CD4-positive, alpha-beta T cell treated with Interferon alpha-2 for 1 hour (primary cell): ENCODE results near the gene HCLS1.
"Not testable (repeated sequence)": the region's sequence is repeated elsewhere in the genome, so short reads cannot be mapped to it uniquely, and the experiment has no call there.

Experiments
- DNase-seq, 2 donors: peaks; one replicate each; pipeline ENCODE4 v3.0.0-alpha.2; 2020 to 2022

HCLS1 gene

GRCh38 chr3:121654493-121655385 lies 6.0 kb downstream of the HCLS1 start:
- DNase-seq: peak in 1 of 2 donors; percentile 49

GRCh38 chr3:121651684-121652083 lies 9.0 kb downstream of the HCLS1 start:
- DNase-seq: no peak

GRCh38 chr3:121649645-121650044 lies 11.1 kb downstream of the HCLS1 start:
- DNase-seq: no peak

DNA sequence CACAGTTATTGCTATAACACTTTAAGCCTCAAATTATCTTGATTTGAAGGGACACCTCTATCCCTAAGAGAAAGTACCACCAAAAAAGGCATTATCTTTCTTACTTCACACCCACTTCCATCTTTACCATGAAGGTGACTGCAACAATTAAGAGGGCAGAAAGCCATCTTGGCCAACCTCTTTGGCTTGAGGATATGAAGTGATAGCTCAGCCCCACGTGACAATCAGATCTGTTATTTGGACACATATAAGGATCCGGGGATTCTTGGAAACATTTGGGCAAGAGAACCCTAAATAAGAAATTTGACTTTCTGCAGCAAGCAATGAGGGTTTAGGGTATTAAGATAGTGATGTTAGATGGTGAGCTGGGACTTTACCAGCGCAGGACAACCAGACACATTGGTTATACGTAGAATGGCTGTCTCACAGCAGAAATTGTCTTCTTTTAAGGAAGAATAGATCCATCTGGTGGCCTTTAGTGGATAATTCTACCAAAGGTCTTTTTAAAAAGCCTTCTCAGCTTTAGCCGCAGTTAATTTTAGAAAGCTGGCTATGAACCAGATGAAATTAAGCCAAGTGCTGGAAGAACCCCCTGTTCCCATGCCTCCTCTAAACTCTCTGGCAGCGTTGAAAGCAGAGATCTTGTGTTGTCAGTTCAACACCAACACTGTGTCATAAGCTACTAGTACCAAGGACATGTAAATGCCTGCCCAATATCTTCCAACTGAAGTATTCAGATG lies 12.3 kb downstream of the HCLS1 start:
- DNase-seq: no peak

DNA sequence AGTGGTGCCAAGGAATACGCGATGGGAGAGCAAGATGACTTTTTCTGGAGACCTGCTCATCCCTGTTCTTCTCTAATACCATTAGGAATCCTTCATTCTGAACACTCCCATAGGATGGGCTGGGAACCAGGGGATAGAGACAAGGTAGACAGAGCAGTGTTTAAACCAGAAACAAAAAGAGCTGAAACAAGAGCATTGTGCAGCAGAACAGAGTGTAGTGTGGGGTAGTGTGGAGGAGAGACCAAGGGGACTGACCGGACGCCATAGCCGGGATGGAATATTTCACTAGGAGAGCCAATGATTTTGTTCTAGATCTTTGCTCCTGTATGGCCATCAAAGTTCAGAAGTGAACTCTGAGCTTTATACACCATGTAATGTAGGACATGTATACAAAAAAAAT lies 15.6 kb downstream of the HCLS1 start:
- no peak for DNase-seq

- no peak for DNase-seq
Measured at GRCh38 chr3:121642601-121643314, 17.9 kb downstream of the HCLS1 start.

DNA sequence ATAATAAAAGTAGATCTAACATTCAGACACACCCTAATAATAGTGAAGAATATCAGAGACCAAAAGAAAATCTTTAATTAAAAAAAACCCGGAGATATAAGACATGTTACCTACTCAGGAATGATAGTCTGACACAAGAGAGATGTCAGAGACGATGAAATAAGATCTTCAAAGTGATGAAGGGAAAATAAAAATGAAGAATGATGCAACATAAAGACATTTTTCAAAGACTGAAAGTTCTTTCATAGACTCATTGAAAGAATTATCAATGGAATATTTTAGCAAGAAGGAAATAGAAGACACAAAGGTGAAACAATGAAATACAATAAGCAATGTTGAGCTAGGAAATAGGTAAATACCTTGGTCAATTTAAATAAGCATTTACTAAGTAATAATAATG lies 19.6 kb downstream of the HCLS1 start:
- no peak for DNase-seq

DNA sequence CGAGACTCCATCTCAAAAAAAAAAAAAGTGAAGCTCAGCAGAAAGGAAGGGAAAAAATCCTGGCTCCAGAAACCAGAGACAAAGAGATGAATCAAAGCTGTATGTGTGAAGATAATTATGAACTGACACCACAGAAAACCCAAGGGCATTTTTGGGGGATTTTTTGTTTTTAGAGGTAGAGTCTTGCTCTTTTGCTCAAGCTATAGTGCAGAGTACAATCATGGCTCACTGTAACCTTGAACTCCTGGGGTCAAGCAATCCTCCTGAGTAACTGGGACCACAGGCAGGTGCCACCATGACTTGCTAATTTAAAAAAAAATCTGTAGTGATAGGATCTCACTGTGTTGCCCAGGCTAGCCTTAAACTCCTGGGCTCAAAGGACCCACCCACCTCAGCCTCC lies 22.8 kb downstream of the HCLS1 start:
- DNase-seq: no peak

DNA sequence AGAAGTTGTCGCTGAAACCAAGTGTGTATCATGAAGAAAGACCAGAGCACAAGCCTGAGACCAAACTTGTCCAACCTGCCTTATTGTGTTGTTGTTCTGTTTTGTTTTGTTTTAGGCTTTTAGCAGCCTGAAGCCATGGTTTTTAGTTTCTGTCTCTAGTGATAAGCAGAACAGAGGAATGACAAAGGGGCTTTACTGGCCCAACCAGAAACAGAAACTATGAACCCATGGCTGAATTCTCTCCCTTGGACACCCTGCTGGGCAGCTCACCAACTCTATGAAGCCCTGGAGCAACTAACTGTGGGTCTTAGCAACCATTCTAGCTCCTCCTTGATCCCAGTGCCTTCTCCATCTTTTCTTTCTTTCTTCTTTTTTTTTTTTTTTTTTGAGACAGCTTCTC lies 30.3 kb downstream of the HCLS1 start:
- DNase-seq: no peak

- DNase-seq: no peak
Measured at GRCh38 chr3:121629601-121630000, 31.1 kb downstream of the HCLS1 start.

DNA sequence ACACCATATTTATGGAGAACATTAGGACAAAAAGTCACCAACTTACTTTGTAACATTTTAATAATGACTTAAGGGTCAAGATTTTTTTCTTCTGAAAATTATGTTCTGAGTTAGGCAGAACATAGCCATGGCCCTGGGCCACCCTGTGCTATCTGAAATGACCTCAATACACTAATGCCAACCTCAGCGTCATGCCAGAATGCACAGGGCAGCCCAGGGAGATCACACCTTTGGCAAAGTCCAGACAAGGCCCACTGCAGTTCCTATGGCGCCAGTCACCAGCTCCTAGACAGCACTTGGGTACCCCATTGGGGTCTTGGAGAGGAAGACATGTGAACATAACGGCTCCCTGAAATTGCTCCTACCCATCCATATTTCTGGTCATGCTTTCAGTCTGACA lies 33.1 kb downstream of the HCLS1 start:
- DNase-seq: no peak

DNA sequence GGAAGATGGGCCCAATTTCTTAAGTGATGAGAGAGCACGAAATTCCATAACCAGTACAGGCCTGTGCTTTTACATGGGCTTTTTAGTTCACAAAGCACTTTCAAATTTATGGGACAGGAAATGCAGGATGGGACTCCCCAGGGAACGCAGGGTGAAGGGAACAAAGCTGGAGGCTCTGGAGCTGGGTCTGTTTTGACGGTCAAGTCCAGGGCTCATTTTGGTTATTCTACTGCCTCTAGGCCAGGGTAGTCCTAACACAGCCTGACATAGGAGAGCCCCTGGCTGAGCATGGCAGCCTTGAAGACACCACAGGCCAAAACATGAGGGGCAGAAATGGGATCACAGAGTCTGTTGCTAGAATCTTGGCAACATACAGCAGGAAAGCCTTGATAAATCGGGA lies 33.5 kb downstream of the HCLS1 start:
- DNase-seq: no peak

DNA sequence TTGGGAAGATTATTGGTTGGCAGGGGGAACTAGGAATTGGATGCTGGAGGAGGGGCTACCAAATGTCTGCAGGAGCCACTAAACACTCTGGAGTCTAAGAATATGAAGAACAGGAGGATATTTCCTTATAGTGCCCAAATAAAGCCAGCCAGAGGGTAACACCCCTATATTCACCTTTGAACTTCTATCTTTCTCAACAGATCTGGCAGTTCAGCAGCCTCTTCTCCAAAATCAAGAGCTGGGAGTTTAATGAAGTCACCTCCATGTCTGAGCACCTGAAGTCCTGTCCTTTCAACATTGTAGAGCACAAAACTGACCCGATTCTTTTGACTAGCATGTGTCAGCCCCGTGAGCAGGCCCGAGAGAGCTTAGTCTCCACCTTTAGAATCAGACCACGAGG lies 34.2 kb downstream of the HCLS1 start:
- DNase-seq: no peak

DNA sequence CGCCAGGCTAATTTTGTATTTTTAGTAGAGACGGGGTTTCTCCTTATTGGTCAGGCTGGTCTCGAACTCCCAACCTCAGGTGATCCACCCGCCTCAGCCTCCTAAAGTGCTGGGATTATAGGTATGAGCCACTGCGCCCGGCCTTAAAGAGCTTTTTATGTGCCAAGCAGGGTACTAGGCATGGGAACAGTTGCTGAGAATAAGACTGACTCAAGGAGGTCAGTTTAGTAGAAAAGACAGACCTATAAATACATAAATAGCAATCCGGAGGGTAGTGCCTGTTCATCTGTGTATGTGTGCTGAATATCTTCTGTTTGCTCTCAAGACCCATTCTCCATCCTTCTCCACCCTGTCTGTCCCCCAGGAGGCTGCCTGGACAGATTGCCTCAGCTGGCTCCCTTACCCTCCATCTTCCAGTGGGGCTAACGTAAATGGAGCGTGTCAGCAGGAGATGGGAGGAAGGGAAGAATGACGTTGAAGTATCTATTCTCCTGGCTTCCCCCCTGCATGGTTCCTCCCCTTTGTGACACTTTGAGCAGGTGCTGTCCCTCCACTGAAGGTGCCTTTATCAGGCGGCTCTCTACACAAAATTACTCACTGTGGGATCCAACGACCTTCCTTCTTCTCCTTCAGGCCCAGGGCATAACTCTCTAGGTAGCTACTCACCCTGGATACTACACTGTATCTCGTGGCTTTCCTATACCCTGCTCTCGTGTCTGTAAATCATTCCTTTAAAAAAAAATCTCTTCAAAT lies 36.4 kb downstream of the HCLS1 start:
- no peak for DNase-seq

GRCh38 chr3:121621491-121621890 lies 39.2 kb downstream of the HCLS1 start:
- DNase-seq: no peak

GRCh38 chr3:121619691-121620090 lies 41.0 kb downstream of the HCLS1 start:
- no peak for DNase-seq

- DNase-seq: no peak
Measured at GRCh38 chr3:121606106-121606505, 54.6 kb downstream of the HCLS1 start.

DNA sequence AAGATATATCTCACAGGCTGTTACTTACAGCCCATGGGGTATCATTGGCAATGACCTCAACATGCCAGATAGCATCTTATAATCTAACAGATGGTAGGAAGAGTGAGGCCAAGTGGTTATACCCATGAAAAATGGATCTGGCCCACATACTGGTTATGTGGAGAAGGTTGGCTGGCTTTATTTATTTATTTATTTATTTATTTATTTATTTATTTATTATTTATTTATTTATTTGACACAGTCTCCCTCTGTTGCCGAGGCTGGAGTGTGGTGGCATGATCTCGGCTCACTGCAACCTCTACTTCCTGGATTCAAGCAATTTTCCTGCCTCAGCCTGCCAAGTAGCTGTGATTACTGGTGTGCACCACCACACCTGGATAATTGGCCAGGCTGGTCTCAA lies 55.9 kb downstream of the HCLS1 start:
- no peak for DNase-seq

- DNase-seq: no peak
Measured at GRCh38 chr3:121601212-121601812, 59.4 kb downstream of the HCLS1 start.

DNA sequence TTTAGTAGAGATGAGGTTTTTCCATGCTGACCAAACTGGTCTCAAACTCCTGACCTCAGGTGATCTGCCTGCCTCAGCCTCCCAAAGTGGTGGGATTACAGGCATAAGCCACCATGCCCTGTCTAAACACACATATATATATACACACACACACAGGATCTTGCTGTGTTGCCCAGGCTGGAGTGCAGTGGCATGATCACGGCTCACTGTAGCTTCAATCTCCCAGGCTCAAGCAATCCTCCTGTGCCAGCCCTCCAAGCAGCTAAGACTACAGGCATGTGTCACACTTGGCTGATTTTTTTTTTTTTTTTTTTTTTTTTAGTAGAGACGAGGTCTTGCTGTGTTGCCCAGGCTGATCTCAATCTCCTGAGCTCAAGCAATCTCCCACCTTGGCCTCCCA lies 60.8 kb downstream of the HCLS1 start:
- not testable (repeated sequence) for DNase-seq

DNA sequence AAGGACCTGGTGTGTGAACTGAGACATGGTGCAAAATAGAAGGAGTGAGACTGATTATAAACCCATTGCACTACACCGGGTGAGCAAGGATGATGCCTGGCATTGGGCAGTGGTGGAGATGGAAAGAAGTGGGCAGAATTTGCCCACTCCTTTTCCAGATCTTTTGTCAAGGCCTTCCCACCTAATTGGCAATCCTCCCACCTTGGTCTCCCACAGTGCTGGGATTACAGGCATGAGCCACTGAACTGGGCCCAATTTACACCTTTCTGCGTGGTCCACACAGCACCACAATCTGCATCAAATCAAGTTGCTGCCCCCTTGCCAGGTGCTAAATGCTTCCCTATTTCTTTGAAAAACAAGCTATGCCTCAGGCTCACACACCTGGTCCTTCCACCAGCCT lies 62.1 kb downstream of the HCLS1 start:
- DNase-seq: no peak

DNA sequence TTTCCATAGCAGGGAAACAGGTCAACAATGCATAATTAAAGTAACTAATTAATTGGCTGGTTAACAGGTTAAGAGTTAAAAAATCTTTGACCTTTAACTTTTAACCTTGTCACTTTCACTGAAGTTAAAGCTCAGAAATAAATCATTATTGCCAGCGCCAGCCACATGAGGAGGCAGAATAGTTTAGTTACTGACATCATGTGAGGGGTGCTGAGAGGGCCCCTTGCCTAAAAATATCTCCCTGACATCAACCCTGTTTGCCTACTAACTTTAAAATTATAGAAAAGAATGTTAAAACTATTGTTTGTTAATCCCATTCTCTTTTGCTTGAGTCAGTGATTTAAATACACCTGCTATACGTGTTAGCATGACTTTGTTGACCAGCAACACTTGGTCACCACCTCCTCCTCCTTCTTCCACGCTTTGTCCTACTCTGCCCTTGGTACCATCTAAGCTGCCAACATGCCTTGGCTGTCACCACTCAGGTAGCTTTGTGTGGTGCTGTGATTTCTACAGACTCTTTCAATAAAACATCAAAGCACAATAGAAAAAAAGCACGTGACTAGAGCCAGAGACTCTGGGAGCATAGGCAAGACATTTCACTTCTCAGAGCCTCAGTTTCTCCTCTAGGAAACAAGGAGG lies 64.8 kb downstream of the HCLS1 start:
- DNase-seq: no peak
